ENCODE measurements around the gene SLC8B1.
"Not testable (repeated sequence)": the region's sequence is repeated elsewhere in the genome, so short reads cannot be mapped to it uniquely, and the experiment has no call there.

Gene SLC8B1

GRCh38 chr12:113359939-113360748, 25.2 kb upstream of the SLC8B1 start:
- peak; percentile 28 for DNase-seq (ENCODE audit: low read depth)
- no peak overlapping the region for H3K4me3 ChIP-seq (ENCODE audit: low read depth, low read length)
- peak; percentile 29 for TF ChIP-seq CTCF (IDR thresholded peaks at IDR 0.05; ENCODE audit: low read depth, low read length)
- no peak for TF ChIP-seq POLR2A (IDR thresholded peaks at IDR 0.05; ENCODE audit: extremely low read depth, insufficient read length)

- DNase-seq (ENCODE audit: low read depth), result peak; percentile 27
- TF ChIP-seq MYC (IDR thresholded peaks at IDR 0.05; ENCODE audit: low read depth, low read length), result no peak
- TF ChIP-seq CTCF (IDR thresholded peaks at IDR 0.05; ENCODE audit: low read depth, low read length), result no peak
- TF ChIP-seq POLR2A (IDR thresholded peaks at IDR 0.05; ENCODE audit: extremely low read depth, insufficient read length), result no peak
- no peak for TF ChIP-seq MAX (IDR thresholded peaks at IDR 0.05; ENCODE audit: low read depth, low read length)
- H3K4me3 ChIP-seq (ENCODE audit: low read depth, low read length), result peak overlapping the region; percentile 66
Observed at GRCh38 chr12:113359133-113359938, 24.4 kb upstream of the SLC8B1 start.

GRCh38 chr12:113358381-113359132, 23.6 kb upstream of the SLC8B1 start, which contains the start of gene PLBD2:
PLBD2 (plus strand) TSS chr12:113358587; CDS start chr12:113358601, 14 bp downstream.
- DNase-seq (ENCODE audit: low read depth), result peak; percentile 98

GRCh38 chr12:113354192-113354591, 19.3 kb upstream of the SLC8B1 start:
- H3K4me3 ChIP-seq (ENCODE audit: low read depth, low read length); DNase-seq (ENCODE audit: low read depth): not testable (repeated sequence)

More at GRCh38 chr12:113358381-113359132, 23.6 kb upstream of the SLC8B1 start, which contains the start of gene PLBD2:
- TF ChIP-seq MAX (IDR thresholded peaks at IDR 0.05; ENCODE audit: low read depth, low read length), result peak; percentile 90
- TF ChIP-seq MYC (IDR thresholded peaks at IDR 0.05; ENCODE audit: low read depth, low read length), result peak; percentile 67; the same call in 1 of the 2 replicates
- no peak for TF ChIP-seq CTCF (IDR thresholded peaks at IDR 0.05; ENCODE audit: low read depth, low read length)
- TF ChIP-seq POLR2A (IDR thresholded peaks at IDR 0.05; ENCODE audit: extremely low read depth, insufficient read length), result peak; percentile 45
- H3K4me3 ChIP-seq (ENCODE audit: low read depth, low read length), result peak within 1 kb of the TSS; percentile 66

- TF ChIP-seq POLR2A (IDR thresholded peaks at IDR 0.05; ENCODE audit: extremely low read depth, insufficient read length), result no peak
- TF ChIP-seq CTCF (IDR thresholded peaks at IDR 0.05; ENCODE audit: low read depth, low read length), result no peak
- no peak for TF ChIP-seq MYC (IDR thresholded peaks at IDR 0.05; ENCODE audit: low read depth, low read length)
- no peak for TF ChIP-seq MAX (IDR thresholded peaks at IDR 0.05; ENCODE audit: low read depth, low read length)
- H3K4me3 ChIP-seq (ENCODE audit: low read depth, low read length), result no peak overlapping the region
- DNase-seq (ENCODE audit: low read depth), result no peak
Observed at GRCh38 chr12:113351089-113351488, 16.2 kb upstream of the SLC8B1 start.
